Measurements from ENCODE around the gene CDHR2.

CDHR2 gene

DNA sequence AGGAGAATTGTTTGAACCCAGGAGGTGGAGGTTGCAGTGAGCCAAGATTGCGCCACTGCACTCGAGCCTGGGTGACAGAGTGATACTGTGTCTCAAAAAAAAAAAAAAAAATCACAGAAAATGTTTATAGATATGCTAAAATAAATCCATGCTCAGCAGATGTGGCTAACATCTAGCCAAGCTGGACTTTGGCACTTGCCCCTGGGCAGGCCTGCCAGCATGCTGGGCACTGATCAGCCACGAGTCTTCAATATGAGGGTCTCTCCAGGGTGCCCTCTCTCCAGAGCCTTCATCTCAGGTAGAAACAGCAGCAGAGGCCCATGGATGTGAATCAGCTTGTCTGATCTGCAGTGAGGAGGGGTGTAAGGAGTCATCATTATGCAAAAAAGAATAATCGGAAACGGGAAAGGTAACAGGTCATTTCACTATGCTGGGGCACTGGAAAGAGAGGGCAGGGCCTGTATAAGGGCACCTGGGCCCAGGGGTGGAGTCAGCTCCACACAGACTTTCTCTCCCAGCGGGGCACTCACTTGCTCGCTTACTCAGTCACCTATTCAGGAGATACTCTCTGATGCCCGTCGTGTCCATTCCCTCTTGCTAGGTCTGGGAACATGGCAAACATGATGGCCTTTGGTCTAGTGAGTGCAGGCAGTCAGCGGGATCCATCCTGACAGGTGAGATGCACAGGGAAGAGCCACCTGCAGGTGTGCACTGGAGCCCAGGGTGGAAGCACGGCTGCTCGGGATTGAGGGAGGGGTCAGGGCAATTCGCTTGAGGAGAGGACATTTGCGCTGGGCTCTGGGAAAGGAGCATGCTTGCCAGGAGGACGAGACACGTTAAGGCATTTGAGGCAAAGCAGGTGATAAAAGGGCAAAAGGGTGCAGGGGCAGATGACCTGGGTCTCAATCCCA, 29.1 kb upstream of the CDHR2 start:
- H3K4me1 ChIP-seq (ENCODE audit: control insufficient read depth, insufficient read depth, low read length), result no peaks in the 10 kb centered on the region
- H3K9me3 ChIP-seq (ENCODE audit: control insufficient read depth, insufficient read depth, low read length), result no peaks in the 10 kb centered on the region
- H3K9ac ChIP-seq (ENCODE audit: low read depth, low read length), result no peak overlapping the region
- no peak overlapping the region for H3K27ac ChIP-seq (ENCODE audit: low read depth, low read length)
- no peak overlapping the region for H3K4me3 ChIP-seq (ENCODE audit: low read depth, low read length)
- no peaks in the 10 kb centered on the region for H3K27me3 ChIP-seq (ENCODE audit: control insufficient read depth, insufficient read depth, low read length)
- no peaks in the 10 kb centered on the region for H3K36me3 ChIP-seq (ENCODE audit: control insufficient read depth, insufficient read depth, low read length)

GRCh38 chr5:176521286-176521685, 27.9 kb upstream of the CDHR2 start:
- Histone ChIP-seq H3K4me3 (ENCODE audit: low read depth, low read length) (no peak overlapping the region), H3K9me3 (ENCODE audit: control insufficient read depth, insufficient read depth, low read length) (no peaks in the 10 kb centered on the region), H3K4me1 (ENCODE audit: control insufficient read depth, insufficient read depth, low read length) (no peaks in the 10 kb centered on the region), H3K27ac (ENCODE audit: low read depth, low read length) (no peak overlapping the region), H3K27me3 (ENCODE audit: control insufficient read depth, insufficient read depth, low read length) (no peaks in the 10 kb centered on the region), H3K36me3 (ENCODE audit: control insufficient read depth, insufficient read depth, low read length) (no peaks in the 10 kb centered on the region), H3K9ac (ENCODE audit: low read depth, low read length) (no peak overlapping the region)

DNA sequence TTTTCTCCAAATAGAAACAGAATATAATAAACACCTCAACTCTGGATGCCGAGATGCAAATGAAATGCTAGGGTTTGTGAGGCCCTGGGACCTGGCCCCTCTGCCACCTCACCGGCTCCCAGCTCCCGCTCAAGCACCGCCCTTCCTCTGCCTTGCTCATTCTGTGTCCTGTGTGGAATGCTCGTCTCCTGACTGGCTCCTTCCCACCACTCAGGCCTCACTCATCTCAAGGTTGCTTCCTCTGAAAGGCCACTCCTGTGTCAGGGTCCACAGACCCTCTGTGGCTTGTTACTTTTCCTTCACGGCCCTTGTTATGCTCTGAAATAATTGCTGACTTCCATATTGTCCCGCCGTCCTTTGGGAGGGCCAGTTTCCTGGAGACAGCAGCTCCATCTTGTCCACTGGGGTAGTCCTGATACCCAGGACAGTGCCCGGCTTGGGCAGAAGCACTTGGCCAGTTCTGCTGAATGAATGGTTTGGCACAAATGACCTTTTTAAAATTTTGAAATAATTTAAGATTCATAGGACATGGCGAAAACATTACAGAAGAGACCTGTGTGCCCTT, 27.4 kb upstream of the CDHR2 start:
- Histone ChIP-seq H3K4me3 (ENCODE audit: low read depth, low read length) (no peak overlapping the region), H3K36me3 (ENCODE audit: control insufficient read depth, insufficient read depth, low read length) (no peaks in the 10 kb centered on the region), H3K9me3 (ENCODE audit: control insufficient read depth, insufficient read depth, low read length) (no peaks in the 10 kb centered on the region), H3K4me1 (ENCODE audit: control insufficient read depth, insufficient read depth, low read length) (no peaks in the 10 kb centered on the region), H3K9ac (ENCODE audit: low read depth, low read length) (no peak overlapping the region), H3K27me3 (ENCODE audit: control insufficient read depth, insufficient read depth, low read length) (no peaks in the 10 kb centered on the region), H3K27ac (ENCODE audit: low read depth, low read length) (no peak overlapping the region)

- no peak overlapping the region for H3K4me3 ChIP-seq (ENCODE audit: low read depth, low read length)
- H3K9ac ChIP-seq (ENCODE audit: low read depth, low read length), result no peak overlapping the region
- H3K9me3 ChIP-seq (ENCODE audit: control insufficient read depth, insufficient read depth, low read length), result no peaks in the 10 kb centered on the region
- H3K27me3 ChIP-seq (ENCODE audit: control insufficient read depth, insufficient read depth, low read length), result no peaks in the 10 kb centered on the region
- no peak overlapping the region for H3K27ac ChIP-seq (ENCODE audit: low read depth, low read length)
- peaks cover 22% of the 10 kb centered on the region for H3K36me3 ChIP-seq (ENCODE audit: control insufficient read depth, insufficient read depth, low read length)
- H3K4me1 ChIP-seq (ENCODE audit: control insufficient read depth, insufficient read depth, low read length), result no peaks in the 10 kb centered on the region
Observed at GRCh38 chr5:176524138-176524537, 25.0 kb upstream of the CDHR2 start.

DNA sequence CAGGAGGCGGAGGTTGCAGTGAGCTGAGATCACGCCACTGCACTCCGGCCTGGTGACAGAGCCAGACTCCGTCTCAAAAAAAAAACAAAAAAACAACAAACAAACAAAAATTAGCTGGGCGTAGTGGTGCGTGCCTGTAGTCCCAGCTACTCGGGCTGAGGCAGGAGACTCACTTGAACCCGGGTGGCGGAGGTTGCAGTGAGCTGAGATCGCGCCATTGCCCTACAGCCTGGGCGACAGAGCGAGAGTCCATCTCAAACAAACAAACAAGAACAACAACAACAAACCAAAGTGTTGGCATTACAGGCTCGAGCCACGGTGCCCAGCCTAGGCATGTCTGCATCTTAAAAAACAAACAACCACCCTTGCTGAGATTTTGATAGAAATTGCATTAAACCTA, 24.2 kb upstream of the CDHR2 start:
- Histone ChIP-seq H3K36me3 (ENCODE audit: control insufficient read depth, insufficient read depth, low read length) (peaks cover 29% of the 10 kb centered on the region), H3K27me3 (ENCODE audit: control insufficient read depth, insufficient read depth, low read length) (no peaks in the 10 kb centered on the region), H3K9me3 (ENCODE audit: control insufficient read depth, insufficient read depth, low read length) (no peaks in the 10 kb centered on the region), H3K9ac (ENCODE audit: low read depth, low read length) (no peak overlapping the region), H3K4me3 (ENCODE audit: low read depth, low read length) (no peak overlapping the region), H3K27ac (ENCODE audit: low read depth, low read length) (no peak overlapping the region), H3K4me1 (ENCODE audit: control insufficient read depth, insufficient read depth, low read length) (no peaks in the 10 kb centered on the region)

DNA sequence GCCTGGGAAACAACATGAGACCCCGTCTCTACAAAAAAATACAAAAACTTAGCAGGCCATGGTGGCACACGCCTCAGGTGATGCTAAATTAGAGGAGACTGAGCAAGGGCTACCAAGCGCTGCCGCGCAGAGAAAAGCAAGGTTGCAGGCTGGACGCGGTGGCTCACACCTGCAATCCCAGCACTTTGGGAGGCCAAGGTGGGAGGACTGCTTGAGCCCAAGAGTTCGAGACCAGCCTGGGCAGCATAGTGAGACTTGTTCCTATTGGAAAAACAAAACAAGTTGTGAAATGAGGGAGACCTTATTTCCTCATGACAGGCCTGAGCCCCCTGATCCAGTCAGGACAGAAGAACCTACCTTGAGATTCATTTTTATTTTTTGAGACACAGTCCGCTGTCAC, 23.5 kb upstream of the CDHR2 start:
- Histone ChIP-seq H3K4me3 (ENCODE audit: low read depth, low read length) (no peak overlapping the region), H3K27ac (ENCODE audit: low read depth, low read length) (no peak overlapping the region), H3K9me3 (ENCODE audit: control insufficient read depth, insufficient read depth, low read length) (no peaks in the 10 kb centered on the region), H3K27me3 (ENCODE audit: control insufficient read depth, insufficient read depth, low read length) (no peaks in the 10 kb centered on the region), H3K36me3 (ENCODE audit: control insufficient read depth, insufficient read depth, low read length) (peaks cover 34% of the 10 kb centered on the region), H3K9ac (ENCODE audit: low read depth, low read length) (no peak overlapping the region), H3K4me1 (ENCODE audit: control insufficient read depth, insufficient read depth, low read length) (no peaks in the 10 kb centered on the region)

DNA sequence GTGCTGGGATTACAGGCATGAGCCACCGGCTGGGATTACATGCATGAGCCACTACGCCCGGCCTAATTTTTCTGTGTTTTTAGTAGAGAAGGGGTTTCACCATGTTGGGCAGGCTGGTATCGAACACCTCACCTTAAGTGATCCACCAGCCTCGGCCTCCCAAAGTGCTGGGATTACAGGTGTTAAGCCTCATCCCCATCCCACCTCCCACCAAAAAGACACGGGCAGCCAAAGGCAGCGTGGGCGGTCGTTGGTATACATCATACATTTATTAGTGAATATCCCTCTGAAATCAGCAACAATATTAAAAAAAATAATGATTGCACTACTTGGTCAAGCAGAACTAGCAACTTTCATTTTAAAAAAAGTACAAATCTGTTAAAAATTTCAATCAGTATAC, 22.7 kb upstream of the CDHR2 start:
- H3K27ac ChIP-seq (ENCODE audit: low read depth, low read length), result no peak overlapping the region
- no peaks in the 10 kb centered on the region for H3K9me3 ChIP-seq (ENCODE audit: control insufficient read depth, insufficient read depth, low read length)
- H3K27me3 ChIP-seq (ENCODE audit: control insufficient read depth, insufficient read depth, low read length), result no peaks in the 10 kb centered on the region
- H3K4me3 ChIP-seq (ENCODE audit: low read depth, low read length), result no peak overlapping the region
- H3K4me1 ChIP-seq (ENCODE audit: control insufficient read depth, insufficient read depth, low read length), result no peaks in the 10 kb centered on the region
- peaks cover 41% of the 10 kb centered on the region for H3K36me3 ChIP-seq (ENCODE audit: control insufficient read depth, insufficient read depth, low read length)
- no peak overlapping the region for H3K9ac ChIP-seq (ENCODE audit: low read depth, low read length)

GRCh38 chr5:176527246-176528222, 21.6 kb upstream of the CDHR2 start:
- Histone ChIP-seq H3K4me3 (ENCODE audit: low read depth, low read length) (no peak overlapping the region), H3K9me3 (ENCODE audit: control insufficient read depth, insufficient read depth, low read length) (no peaks in the 10 kb centered on the region), H3K9ac (ENCODE audit: low read depth, low read length) (no peak overlapping the region), H3K4me1 (ENCODE audit: control insufficient read depth, insufficient read depth, low read length) (no peaks in the 10 kb centered on the region), H3K27me3 (ENCODE audit: control insufficient read depth, insufficient read depth, low read length) (no peaks in the 10 kb centered on the region), H3K36me3 (ENCODE audit: control insufficient read depth, insufficient read depth, low read length) (peaks cover 49% of the 10 kb centered on the region), H3K27ac (ENCODE audit: low read depth, low read length) (no peak overlapping the region)

DNA sequence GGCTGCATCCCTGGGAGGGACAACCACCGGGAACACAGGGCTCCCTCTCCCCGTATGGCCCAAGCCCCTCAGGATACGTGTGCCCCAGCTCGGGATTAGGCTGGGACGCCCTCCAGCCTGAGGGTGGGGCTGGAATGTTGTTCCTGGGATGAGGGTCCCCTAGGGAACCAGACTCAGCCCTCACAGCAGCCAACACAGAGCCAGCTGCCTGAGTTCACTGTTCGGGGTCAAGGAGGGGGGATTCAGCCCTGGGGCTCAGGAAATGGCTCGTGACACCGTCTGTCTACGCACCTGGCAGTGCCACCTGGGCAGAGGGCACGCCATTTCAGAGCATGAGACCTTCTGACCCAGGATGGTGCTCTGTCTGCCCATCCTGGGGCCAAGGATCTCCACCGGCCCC, 20.8 kb upstream of the CDHR2 start:
- Histone ChIP-seq H3K9ac (ENCODE audit: low read depth, low read length) (no peak overlapping the region), H3K9me3 (ENCODE audit: control insufficient read depth, insufficient read depth, low read length) (no peaks in the 10 kb centered on the region), H3K27ac (ENCODE audit: low read depth, low read length) (no peak overlapping the region), H3K36me3 (ENCODE audit: control insufficient read depth, insufficient read depth, low read length) (peaks cover 57% of the 10 kb centered on the region), H3K27me3 (ENCODE audit: control insufficient read depth, insufficient read depth, low read length) (no peaks in the 10 kb centered on the region), H3K4me3 (ENCODE audit: low read depth, low read length) (no peak overlapping the region), H3K4me1 (ENCODE audit: control insufficient read depth, insufficient read depth, low read length) (no peaks in the 10 kb centered on the region)

DNA sequence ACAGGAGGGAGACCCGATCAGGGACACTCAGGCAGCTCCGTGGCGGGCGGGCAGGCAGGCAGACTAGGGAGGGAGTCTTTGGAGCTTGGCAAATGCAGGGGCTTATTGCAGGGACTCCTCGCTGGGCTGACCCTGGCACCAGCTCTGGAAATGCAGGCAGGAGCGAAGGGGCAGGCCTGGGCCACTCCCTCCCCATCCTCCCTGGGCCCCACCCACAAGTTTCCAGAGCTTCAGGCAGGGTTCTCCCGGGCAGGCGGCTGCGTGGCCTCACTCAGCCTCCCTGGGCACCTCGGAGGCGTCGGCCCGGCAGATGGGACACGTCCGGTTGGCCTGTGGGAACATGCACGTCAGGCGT, 20.4 kb upstream of the CDHR2 start:
- Histone ChIP-seq H3K4me3 (ENCODE audit: low read depth, low read length) (no peak overlapping the region), H3K36me3 (ENCODE audit: control insufficient read depth, insufficient read depth, low read length) (peaks cover 61% of the 10 kb centered on the region), H3K9me3 (ENCODE audit: control insufficient read depth, insufficient read depth, low read length) (no peaks in the 10 kb centered on the region), H3K27ac (ENCODE audit: low read depth, low read length) (no peak overlapping the region), H3K9ac (ENCODE audit: low read depth, low read length) (no peak overlapping the region), H3K4me1 (ENCODE audit: control insufficient read depth, insufficient read depth, low read length) (no peaks in the 10 kb centered on the region), H3K27me3 (ENCODE audit: control insufficient read depth, insufficient read depth, low read length) (no peaks in the 10 kb centered on the region)

All from HUES48 (cell line).